ENCODE results near the gene SPEG.

The SPEG gene

DNA sequence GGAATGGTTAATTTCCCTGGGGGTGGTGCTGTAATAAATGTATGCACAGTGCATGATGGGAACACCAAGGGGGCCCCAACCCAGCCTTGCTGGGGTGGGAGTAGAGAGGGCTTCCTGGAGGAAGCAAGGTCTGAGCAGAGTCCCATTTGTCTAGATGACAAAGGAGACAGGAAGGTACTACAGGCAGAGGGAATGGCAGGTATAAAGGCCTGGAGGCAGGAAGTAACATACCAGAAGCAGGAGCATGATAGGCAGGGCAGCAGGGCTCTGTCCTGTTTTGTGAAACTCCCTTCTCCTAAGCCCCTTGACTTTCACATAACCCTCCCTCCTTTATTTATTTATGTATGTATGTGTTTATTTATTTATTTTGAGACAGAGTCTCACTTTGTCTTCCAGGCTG, 68.0 kb downstream of the SPEG start:
- DNase-seq (ENCODE audit: low read depth, low spot score): no peak
- Histone ChIP-seq H3K9me3 (ENCODE audit: insufficient read depth, low read length) (no peaks in the 10 kb centered on the region), H3K4me3 (ENCODE audit: insufficient read length, low read depth) (no peak overlapping the region), H3K27me3 (ENCODE audit: insufficient read depth, insufficient read length) (peaks cover 10% of the 10 kb centered on the region), H3K9ac (ENCODE audit: insufficient read length, low read depth) (no peak overlapping the region), H3K36me3 (ENCODE audit: insufficient read depth, insufficient read length, low read length) (peaks cover 51% of the 10 kb centered on the region), H3K4me1 (ENCODE audit: insufficient read depth, insufficient read length) (peaks cover 27% of the 10 kb centered on the region)
- TF ChIP-seq YY1 (IDR thresholded peaks at IDR 0.05; ENCODE audit: insufficient read depth, insufficient read length) (no peak), SUZ12 (IDR thresholded peaks at IDR 0.05; ENCODE audit: extremely low read depth, insufficient read depth, insufficient read length) (no peak), ZNF274 (IDR thresholded peaks at IDR 0.05; ENCODE audit: low read depth, low read length) (no peak)

- TF ChIP-seq ZNF274 (IDR thresholded peaks at IDR 0.05; ENCODE audit: low read depth, low read length): no peak
- TF ChIP-seq SUZ12 (IDR thresholded peaks at IDR 0.05; ENCODE audit: extremely low read depth, insufficient read depth, insufficient read length): no peak
- TF ChIP-seq YY1 (IDR thresholded peaks at IDR 0.05; ENCODE audit: insufficient read depth, insufficient read length): no peak
- Histone ChIP-seq H3K27me3 (ENCODE audit: insufficient read depth, insufficient read length) (peaks cover 4% of the 10 kb centered on the region), H3K9me3 (ENCODE audit: insufficient read depth, low read length) (no peaks in the 10 kb centered on the region), H3K9ac (ENCODE audit: insufficient read length, low read depth) (no peak overlapping the region), H3K4me3 (ENCODE audit: insufficient read length, low read depth) (no peak overlapping the region), H3K4me1 (ENCODE audit: insufficient read depth, insufficient read length) (peaks cover 31% of the 10 kb centered on the region), H3K36me3 (ENCODE audit: insufficient read depth, insufficient read length, low read length) (peaks cover 58% of the 10 kb centered on the region)
- no peak for DNase-seq (ENCODE audit: low read depth, low spot score)
Measured at GRCh38 chr2:219505585-219505984, 70.9 kb downstream of the SPEG start.

DNA sequence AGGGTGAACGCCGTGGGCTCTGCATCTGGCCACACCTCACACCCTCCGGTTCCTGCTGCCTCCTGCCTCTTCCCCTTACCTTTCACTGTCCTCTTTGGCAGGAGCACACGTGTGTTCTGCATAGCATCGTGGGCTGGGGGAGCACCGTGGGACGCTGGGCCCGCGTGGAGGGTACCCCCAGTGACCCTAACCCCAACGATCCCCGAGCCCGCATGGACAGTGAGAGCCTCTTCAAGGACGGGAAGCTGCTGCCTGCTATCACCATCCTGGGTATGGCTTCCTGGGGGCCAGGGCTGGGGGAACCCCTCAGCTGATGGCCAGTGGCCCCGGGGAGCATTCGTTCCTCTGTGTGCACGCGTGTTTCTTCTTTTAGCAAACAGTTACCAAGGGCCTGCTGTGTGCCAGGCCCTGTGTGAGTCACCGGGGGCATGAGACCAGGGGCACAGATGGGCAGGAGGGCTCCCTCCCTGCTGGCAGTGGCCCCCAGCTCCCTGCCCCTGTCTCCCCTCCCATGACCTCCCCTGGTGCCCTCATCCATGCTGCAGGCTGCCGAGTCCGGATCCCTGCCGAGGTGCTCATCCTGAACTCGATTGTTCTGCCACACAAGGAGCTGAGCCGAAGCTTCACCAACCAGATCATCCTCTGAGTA, 71.6 kb downstream of the SPEG start:
- TF ChIP-seq SUZ12 (IDR thresholded peaks at IDR 0.05; ENCODE audit: extremely low read depth, insufficient read depth, insufficient read length) (no peak), YY1 (IDR thresholded peaks at IDR 0.05; ENCODE audit: insufficient read depth, insufficient read length) (no peak), ZNF274 (IDR thresholded peaks at IDR 0.05; ENCODE audit: low read depth, low read length) (no peak)
- peaks cover 32% of the 10 kb centered on the region for H3K4me1 ChIP-seq (ENCODE audit: insufficient read depth, insufficient read length)
- DNase-seq (ENCODE audit: low read depth, low spot score): no peak
- no peak overlapping the region for H3K4me3 ChIP-seq (ENCODE audit: insufficient read length, low read depth)
- peaks cover 58% of the 10 kb centered on the region for H3K36me3 ChIP-seq (ENCODE audit: insufficient read depth, insufficient read length, low read length)
- H3K9me3 ChIP-seq (ENCODE audit: insufficient read depth, low read length): no peaks in the 10 kb centered on the region
- peak overlapping the region; percentile 54 for H3K9ac ChIP-seq (ENCODE audit: insufficient read length, low read depth)
- H3K27me3 ChIP-seq (ENCODE audit: insufficient read depth, insufficient read length): peaks cover 4% of the 10 kb centered on the region

GRCh38 chr2:219506802-219507526, 72.3 kb downstream of the SPEG start:
- peaks cover 56% of the 10 kb centered on the region for H3K36me3 ChIP-seq (ENCODE audit: insufficient read depth, insufficient read length, low read length)
- H3K4me3 ChIP-seq (ENCODE audit: insufficient read length, low read depth): no peak overlapping the region
- no peak for DNase-seq (ENCODE audit: low read depth, low spot score)
- H3K9ac ChIP-seq (ENCODE audit: insufficient read length, low read depth): peak overlapping the region; percentile 75
- peaks cover 28% of the 10 kb centered on the region for H3K4me1 ChIP-seq (ENCODE audit: insufficient read depth, insufficient read length)
- TF ChIP-seq ZNF274 (IDR thresholded peaks at IDR 0.05; ENCODE audit: low read depth, low read length) (no peak), SUZ12 (IDR thresholded peaks at IDR 0.05; ENCODE audit: extremely low read depth, insufficient read depth, insufficient read length) (no peak), YY1 (IDR thresholded peaks at IDR 0.05; ENCODE audit: insufficient read depth, insufficient read length) (no peak)
- peaks cover 7% of the 10 kb centered on the region for H3K27me3 ChIP-seq (ENCODE audit: insufficient read depth, insufficient read length)
- no peaks in the 10 kb centered on the region for H3K9me3 ChIP-seq (ENCODE audit: insufficient read depth, low read length)

- TF ChIP-seq YY1 (IDR thresholded peaks at IDR 0.05; ENCODE audit: insufficient read depth, insufficient read length): no peak
- no peak for TF ChIP-seq ZNF274 (IDR thresholded peaks at IDR 0.05; ENCODE audit: low read depth, low read length)
- TF ChIP-seq SUZ12 (IDR thresholded peaks at IDR 0.05; ENCODE audit: extremely low read depth, insufficient read depth, insufficient read length): no peak
- Histone ChIP-seq H3K9me3 (ENCODE audit: insufficient read depth, low read length) (no peaks in the 10 kb centered on the region), H3K27me3 (ENCODE audit: insufficient read depth, insufficient read length) (peaks cover 16% of the 10 kb centered on the region), H3K4me3 (ENCODE audit: insufficient read length, low read depth) (no peak overlapping the region), H3K4me1 (ENCODE audit: insufficient read depth, insufficient read length) (peaks cover 30% of the 10 kb centered on the region), H3K36me3 (ENCODE audit: insufficient read depth, insufficient read length, low read length) (peaks cover 48% of the 10 kb centered on the region), H3K9ac (ENCODE audit: insufficient read length, low read depth) (peak overlapping the region; percentile 75)
- DNase-seq (ENCODE audit: low read depth, low spot score): no peak
Measured at GRCh38 chr2:219507581-219508443, 73.2 kb downstream of the SPEG start.

DNA sequence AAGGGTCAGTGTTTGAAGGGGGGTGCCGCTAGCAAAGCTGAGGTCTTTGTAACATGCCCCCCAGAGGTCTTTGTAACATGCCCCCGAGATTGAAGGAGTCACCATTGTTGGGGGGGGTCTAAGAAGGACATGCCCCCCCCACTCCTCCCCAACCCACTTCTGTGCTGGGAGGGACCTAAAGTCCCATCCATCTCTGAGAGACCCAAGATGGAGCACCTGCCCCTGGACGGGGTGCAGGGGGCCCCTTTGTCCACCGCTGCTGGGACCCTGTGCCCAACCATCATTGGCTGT, 73.7 kb downstream of the SPEG start:
- Histone ChIP-seq H3K36me3 (ENCODE audit: insufficient read depth, insufficient read length, low read length) (peaks cover 46% of the 10 kb centered on the region), H3K9me3 (ENCODE audit: insufficient read depth, low read length) (no peaks in the 10 kb centered on the region), H3K27me3 (ENCODE audit: insufficient read depth, insufficient read length) (peaks cover 22% of the 10 kb centered on the region), H3K4me1 (ENCODE audit: insufficient read depth, insufficient read length) (peaks cover 36% of the 10 kb centered on the region), H3K9ac (ENCODE audit: insufficient read length, low read depth) (no peak overlapping the region), H3K4me3 (ENCODE audit: insufficient read length, low read depth) (no peak overlapping the region)
- TF ChIP-seq ZNF274 (IDR thresholded peaks at IDR 0.05; ENCODE audit: low read depth, low read length) (no peak), SUZ12 (IDR thresholded peaks at IDR 0.05; ENCODE audit: extremely low read depth, insufficient read depth, insufficient read length) (no peak), YY1 (IDR thresholded peaks at IDR 0.05; ENCODE audit: insufficient read depth, insufficient read length) (no peak)
- no peak for DNase-seq (ENCODE audit: low read depth, low spot score)
